OCI-LY7 (cell line): ENCODE results near the gene SMPDL3B.

Source experiments
- EZH2phosphoT487 ChIP-seq: fragments of 200-600 bp; sonication (generic); IDR thresholded peaks from 2 replicates; pipeline ENCODE4 v1.6.1; 2018; ENCODE audit warnings: low read depth, borderline replicate concordance, mild to moderate bottlenecking, mixed run types, antibody characterized with exemption, low read length, moderate library complexity, mixed read lengths
- TF ChIP-seq, protein P1 (sequence below): fragments of 200-600 bp; sonication (generic); conservative IDR thresholded peaks from 2 replicates; pipeline ENCODE4 v1.5.1; 2014; ENCODE audit warnings: mild to moderate bottlenecking, antibody characterized with exemption, low read length, moderate library complexity, mixed read lengths

DNA sequence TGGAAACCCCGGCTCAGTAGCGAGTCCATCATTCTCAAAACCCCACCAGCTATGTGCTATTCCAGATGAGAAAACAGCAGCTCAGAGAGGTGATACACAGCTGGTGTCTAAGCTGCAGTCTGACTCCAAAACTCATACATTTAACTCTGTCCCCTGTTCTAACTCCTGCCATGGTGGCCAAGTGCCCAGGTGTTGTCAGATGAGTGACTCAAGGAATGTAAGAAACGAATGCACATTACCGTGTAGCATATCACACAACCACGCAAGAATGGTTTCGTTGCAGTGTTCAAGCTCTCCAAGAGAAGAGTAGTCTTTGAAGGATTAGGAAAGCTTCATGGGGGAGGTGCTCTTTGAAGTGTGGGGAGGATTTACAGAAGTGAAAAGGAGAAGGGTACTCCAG lies 20.3 kb downstream of the SMPDL3B start:
- TF ChIP-seq, protein P1, sequence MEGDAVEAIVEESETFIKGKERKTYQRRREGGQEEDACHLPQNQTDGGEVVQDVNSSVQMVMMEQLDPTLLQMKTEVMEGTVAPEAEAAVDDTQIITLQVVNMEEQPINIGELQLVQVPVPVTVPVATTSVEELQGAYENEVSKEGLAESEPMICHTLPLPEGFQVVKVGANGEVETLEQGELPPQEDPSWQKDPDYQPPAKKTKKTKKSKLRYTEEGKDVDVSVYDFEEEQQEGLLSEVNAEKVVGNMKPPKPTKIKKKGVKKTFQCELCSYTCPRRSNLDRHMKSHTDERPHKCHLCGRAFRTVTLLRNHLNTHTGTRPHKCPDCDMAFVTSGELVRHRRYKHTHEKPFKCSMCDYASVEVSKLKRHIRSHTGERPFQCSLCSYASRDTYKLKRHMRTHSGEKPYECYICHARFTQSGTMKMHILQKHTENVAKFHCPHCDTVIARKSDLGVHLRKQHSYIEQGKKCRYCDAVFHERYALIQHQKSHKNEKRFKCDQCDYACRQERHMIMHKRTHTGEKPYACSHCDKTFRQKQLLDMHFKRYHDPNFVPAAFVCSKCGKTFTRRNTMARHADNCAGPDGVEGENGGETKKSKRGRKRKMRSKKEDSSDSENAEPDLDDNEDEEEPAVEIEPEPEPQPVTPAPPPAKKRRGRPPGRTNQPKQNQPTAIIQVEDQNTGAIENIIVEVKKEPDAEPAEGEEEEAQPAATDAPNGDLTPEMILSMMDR: no peak
- no peak for TF ChIP-seq EZH2phosphoT487
